ENCODE results near the gene ETFDH.
"Not testable (repeated sequence)": the region's sequence is repeated elsewhere in the genome, so short reads cannot be mapped to it uniquely, and the experiment has no call there.

Gene ETFDH

GRCh38 chr4:158681629-158682028, 9.5 kb downstream of the ETFDH start:
- DNase-seq (ENCODE audit: low read depth): no peak

- no peak for DNase-seq (ENCODE audit: low read depth)
Measured at GRCh38 chr4:158682066-158682465, 10.0 kb downstream of the ETFDH start.

- DNase-seq (ENCODE audit: low read depth): no peak
Measured at GRCh38 chr4:158688813-158689212, 16.7 kb downstream of the ETFDH start.

DNA sequence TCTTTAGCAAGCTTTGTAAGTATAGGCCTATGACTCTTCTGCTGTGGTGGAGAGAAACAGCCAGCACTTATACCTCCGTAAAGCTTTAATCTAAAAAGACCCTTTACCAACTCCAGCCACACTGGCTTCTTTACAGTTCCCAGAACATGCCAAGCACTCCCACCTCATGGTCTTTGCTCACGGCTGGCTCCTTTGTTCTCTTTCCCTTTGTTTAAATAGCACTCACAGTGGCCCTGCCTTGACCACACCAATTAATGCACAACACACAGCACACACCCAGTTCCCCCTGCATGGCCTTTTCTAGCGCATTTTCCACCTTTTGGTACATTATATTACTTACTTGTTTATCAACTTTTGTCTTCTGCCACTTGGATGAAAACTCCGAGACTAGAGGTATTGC, 32.2 kb downstream of the ETFDH start:
- no peak for DNase-seq (ENCODE audit: low read depth)

GRCh38 chr4:158710814-158711213, 38.7 kb downstream of the ETFDH start:
- no peak for DNase-seq (ENCODE audit: low read depth)

DNA sequence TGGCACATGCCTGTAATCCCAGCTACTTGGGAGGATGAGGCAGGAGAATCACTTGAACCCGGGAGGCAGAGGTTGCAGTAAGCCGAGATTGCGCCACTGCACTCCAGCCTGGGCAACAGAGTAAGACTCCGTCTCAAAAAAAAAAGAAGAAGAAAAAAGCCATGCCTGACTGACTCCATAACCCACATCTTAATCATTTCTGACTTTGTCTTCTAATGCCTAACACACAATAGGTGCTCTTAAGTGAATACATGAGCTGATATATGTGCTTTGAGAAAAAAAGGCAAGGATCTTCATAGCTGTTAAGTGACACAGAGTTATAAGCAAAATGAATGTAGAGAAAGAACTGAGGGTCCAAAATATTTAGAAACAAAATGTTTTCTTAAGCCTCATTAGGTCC, 40.5 kb downstream of the ETFDH start:
- DNase-seq (ENCODE audit: low read depth): not testable (repeated sequence)

DNA sequence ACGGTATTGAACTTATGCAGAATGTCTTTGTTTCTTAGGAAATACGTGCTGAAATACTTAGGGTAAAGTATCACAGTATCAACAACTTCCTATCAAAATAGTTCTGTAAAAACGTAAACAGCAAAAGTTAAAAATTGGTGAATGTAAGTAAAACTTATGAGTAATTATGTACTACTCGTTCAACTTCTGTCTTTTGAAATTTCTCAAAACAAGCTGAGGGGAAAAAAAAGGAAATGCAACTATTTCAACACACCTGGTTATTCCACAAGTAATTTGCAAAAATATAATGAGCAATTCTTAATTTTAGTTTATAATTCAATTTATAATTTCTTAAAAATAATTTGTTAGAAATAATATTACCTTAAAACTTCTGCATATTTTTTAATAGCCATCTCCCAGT, 42.8 kb downstream of the ETFDH start:
- no peak for DNase-seq (ENCODE audit: low read depth)

- DNase-seq (ENCODE audit: low read depth): no peak
Measured at GRCh38 chr4:158715802-158716201, 43.7 kb downstream of the ETFDH start.

DNA sequence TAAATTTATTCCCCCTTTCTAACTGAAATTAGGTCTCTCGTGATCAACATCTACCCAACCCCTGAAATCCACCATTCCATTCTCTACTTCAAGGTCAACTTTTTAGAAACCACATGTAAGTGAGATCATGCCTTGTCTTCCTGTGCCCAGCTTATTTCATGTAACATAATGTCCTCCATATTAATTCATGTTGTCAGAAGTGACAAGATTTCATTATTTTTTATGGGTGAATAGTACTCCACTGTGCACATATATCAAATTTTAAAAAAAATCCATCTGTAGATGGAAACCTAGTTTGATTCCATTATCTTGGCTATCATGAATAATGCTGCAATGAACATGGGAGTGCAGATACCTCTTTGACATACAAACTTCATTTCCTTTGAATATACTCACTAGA, 49.6 kb downstream of the ETFDH start:
- no peak for DNase-seq (ENCODE audit: low read depth)

- no peak for DNase-seq (ENCODE audit: low read depth)
Measured at GRCh38 chr4:158722291-158722916, 50.3 kb downstream of the ETFDH start.

- DNase-seq (ENCODE audit: low read depth): peak; percentile 82
Measured at GRCh38 chr4:158722917-158723793, 51.1 kb downstream of the ETFDH start, which contains the start of gene PPID. Gene PPID, minus strand, starts transcription at chr4:158723396. Its CDS starts 108 bp downstream, at chr4:158723288.

GRCh38 chr4:158724637-158725036, 52.5 kb downstream of the ETFDH start:
- DNase-seq (ENCODE audit: low read depth): no peak

GRCh38 chr4:158726633-158727032, 54.5 kb downstream of the ETFDH start:
- no peak for DNase-seq (ENCODE audit: low read depth)

- no peak for DNase-seq (ENCODE audit: low read depth)
Measured at GRCh38 chr4:158728236-158728635, 56.1 kb downstream of the ETFDH start.

DNA sequence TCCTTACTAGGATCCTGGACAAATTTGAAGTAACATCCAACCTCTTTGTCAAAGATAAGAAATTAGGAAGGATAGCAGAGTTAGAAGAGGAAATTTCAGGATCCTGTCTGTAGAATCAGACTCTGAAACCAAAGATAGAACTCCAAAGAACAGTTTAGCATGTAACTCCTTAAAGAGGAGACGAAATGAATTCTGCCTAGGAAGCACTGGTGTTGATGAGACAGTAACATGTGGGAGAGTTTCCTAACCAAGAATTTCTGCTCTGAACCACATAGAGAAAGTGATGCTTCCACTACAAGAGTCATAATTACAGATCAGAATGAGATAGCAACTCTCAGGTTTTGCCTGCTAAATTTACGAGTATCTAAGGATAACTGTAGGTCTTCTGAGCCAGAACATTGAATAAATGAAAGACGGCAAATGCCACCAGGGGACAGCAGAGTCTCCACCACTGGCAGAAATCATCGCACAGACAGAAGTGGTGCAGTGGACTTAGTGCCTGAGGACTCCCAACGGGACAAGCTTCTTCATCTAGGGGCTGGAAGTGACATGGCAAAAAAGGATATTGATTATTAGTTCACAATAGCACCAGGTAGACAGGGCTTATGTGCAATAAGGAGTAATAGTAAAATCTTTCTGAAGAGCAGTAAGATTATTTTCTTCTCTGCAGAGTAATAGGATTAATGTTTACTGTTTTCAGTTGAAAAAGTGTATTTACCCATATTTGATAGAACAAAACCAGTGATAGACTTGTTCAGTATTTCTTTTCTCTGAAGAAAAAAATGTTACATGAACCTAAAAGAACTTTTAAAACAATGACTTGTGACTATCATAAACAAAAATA, 57.8 kb downstream of the ETFDH start:
- DNase-seq (ENCODE audit: low read depth): peak; percentile 5

DNA sequence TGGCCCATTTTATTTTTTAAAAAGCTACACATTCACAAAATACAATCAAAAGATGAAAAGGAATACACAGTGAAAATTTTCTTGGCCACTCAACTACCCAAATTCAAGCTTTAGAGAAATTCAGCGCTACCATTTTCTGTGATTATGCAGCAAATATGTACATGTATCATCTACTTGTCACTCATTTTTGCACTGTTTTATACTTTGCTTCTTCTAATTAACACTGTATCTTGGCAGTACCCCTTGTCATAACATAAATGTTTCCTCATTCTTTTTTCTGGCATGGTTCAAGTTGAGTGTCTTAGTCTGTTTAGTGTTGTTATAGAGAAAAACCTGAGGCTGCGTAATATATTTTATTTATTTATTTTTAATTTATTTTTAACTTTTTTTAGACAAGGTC, 66.8 kb downstream of the ETFDH start:
- DNase-seq (ENCODE audit: low read depth): no peak

GRCh38 chr4:158739600-158739999, 67.5 kb downstream of the ETFDH start:
- no peak for DNase-seq (ENCODE audit: low read depth)

DNA sequence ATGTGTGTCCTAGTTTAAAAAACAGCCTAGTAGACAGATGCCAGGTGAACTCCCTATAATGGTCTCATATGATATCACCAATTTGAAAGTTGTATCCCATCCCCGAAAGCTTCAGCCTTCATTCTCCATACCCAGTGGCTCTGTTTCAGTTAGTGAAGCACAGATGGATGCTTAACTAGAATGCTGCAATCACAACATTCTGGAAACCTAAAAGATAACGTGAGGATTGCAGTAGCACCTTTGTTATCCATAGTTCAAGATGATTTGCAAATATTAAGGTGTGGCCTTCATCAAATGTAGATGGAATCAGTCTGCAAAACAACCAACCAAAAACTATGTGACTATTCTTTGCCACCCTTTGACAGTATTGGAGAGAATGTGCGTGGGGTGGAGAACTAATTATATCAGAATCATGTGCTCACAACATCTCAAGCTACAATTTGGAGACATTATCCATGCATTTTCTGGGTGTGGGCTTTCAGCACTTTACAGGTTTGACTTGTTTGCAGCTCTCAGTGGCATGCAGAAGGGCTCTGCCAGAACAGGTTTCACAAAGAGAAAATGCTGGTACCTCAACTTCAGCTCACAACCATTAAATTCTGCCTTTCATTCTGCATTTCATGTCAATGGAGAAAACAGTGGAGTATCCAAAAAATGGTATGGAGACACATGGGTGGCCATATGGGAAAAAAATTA, 69.4 kb downstream of the ETFDH start:
- DNase-seq (ENCODE audit: low read depth): no peak

DNA sequence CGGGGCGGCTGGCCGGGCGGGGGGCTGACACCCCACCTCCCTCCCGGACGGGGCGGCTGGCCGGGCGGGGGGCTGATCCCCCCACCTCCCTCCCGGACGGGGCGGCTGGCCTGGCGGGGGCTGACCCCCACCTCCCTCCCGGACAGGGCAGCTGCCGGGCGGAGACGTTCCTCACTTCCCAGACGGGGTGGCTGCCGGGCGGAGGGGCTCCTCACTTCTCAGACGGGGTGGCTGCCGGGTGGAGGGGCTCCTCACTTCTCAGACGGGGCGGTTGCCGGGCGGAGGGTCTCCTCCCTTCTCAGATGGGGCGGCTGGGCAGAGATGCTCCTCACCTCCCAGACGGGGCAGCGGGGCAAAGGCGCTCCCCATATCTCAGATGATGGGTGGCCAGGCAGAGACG, 74.4 kb downstream of the ETFDH start:
- DNase-seq (ENCODE audit: low read depth): not testable (repeated sequence)

GRCh38 chr4:158750379-158750778, 78.3 kb downstream of the ETFDH start:
- no peak for DNase-seq (ENCODE audit: low read depth)

GRCh38 chr4:158754385-158755180, 82.5 kb downstream of the ETFDH start:
- no peak for DNase-seq (ENCODE audit: low read depth)

Measured in stimulated activated CD8-positive, alpha-beta memory T cell treated with anti-CD3 and anti-CD28 coated beads, Interleukin-4, amount 100 ng/mL, for 24 hours (primary cell).